Trophoblast cell (in vitro differentiated cells and primary cell): ENCODE data around the gene FHOD3.

Source experiments
- DNase-seq, 2 donors: peaks; one replicate each; pipeline ENCODE4 v3.0.0-alpha.2; 2016
- H2AFZ ChIP-seq: 2 replicates; pipeline ENCODE4 v1.6.1; 2013; ENCODE audit warnings: low read length, moderate library complexity, mild to moderate bottlenecking; ENCODE audit not compliant: insufficient read depth, poor library complexity
- H2AK5ac ChIP-seq: 2 replicates; pipeline ENCODE4 v1.6.1; 2013; ENCODE audit warnings: mild to moderate bottlenecking, low read length
- H2BK120ac ChIP-seq: 2 replicates; pipeline ENCODE4 v1.6.1; 2013; ENCODE audit warnings: low read length, mild to moderate bottlenecking, moderate library complexity; ENCODE audit not compliant: insufficient read depth, poor library complexity
- H2BK12ac ChIP-seq: 2 replicates; pipeline ENCODE4 v1.6.1; 2013; ENCODE audit warnings: mild to moderate bottlenecking, low read length, moderate library complexity
- H2BK5ac ChIP-seq: 2 replicates; pipeline ENCODE4 v1.6.1; 2013; ENCODE audit warnings: low read length, low read depth, moderate library complexity, mild to moderate bottlenecking; ENCODE audit not compliant: poor library complexity
- H3K14ac ChIP-seq: 2 replicates; pipeline ENCODE4 v1.6.1; 2013; ENCODE audit warnings: mild to moderate bottlenecking, low read length
- H3K18ac ChIP-seq: 2 replicates; pipeline ENCODE4 v1.6.1; 2013; ENCODE audit warnings: mild to moderate bottlenecking, low read length
- H3K23ac ChIP-seq: 2 replicates; pipeline ENCODE4 v1.6.1; 2013; ENCODE audit warnings: low read length
- H3K27ac ChIP-seq: 2 replicates; pipeline ENCODE4 v1.5.1; 2013; ENCODE audit warnings: low read depth, mild to moderate bottlenecking, inconsistent platforms, low read length, moderate library complexity
- H3K27me3 ChIP-seq: 2 replicates; pipeline ENCODE4 v1.6.1; 2013; ENCODE audit warnings: inconsistent platforms, mild to moderate bottlenecking, low read length, moderate library complexity; ENCODE audit not compliant: insufficient read depth
- H3K36me3 ChIP-seq, 2 experiments: 1 replicate in 1 of 2; 2 replicates in 1 of 2; pipeline ENCODE4 v1.6.1; 2013; ENCODE audit warnings: low read length in 2 of 2, mild to moderate bottlenecking in 2 of 2, moderate library complexity in 1 of 2; ENCODE audit not compliant: insufficient read depth in 2 of 2, control insufficient read depth in 1 of 2
- H3K4ac ChIP-seq: 2 replicates; pipeline ENCODE4 v1.6.1; 2013; ENCODE audit warnings: low read depth, mild to moderate bottlenecking, low read length, moderate library complexity
- H3K4me1 ChIP-seq, 2 experiments: 1 replicate in 1 of 2; 2 replicates in 1 of 2; pipeline ENCODE4 v1.6.1; 2013; ENCODE audit warnings: low read length in 2 of 2, mild to moderate bottlenecking in 2 of 2, moderate library complexity in 1 of 2; ENCODE audit not compliant: insufficient read depth in 2 of 2, control insufficient read depth in 1 of 2
- H3K4me2 ChIP-seq: 2 replicates; pipeline ENCODE4 v1.6.1; 2013; ENCODE audit warnings: inconsistent platforms, mild to moderate bottlenecking, low read length, moderate library complexity
- H3K4me3 ChIP-seq: 2 replicates; pipeline ENCODE4 v1.5.1; 2013; ENCODE audit warnings: mild to moderate bottlenecking, low read depth, low read length, inconsistent platforms
- H3K79me1 ChIP-seq: one replicate; pipeline ENCODE4 v1.6.1; 2013; ENCODE audit warnings: low read length
- H3K79me2 ChIP-seq: 2 replicates; pipeline ENCODE4 v1.6.1; 2013; ENCODE audit warnings: low read length, mild to moderate bottlenecking; ENCODE audit not compliant: control insufficient read depth, insufficient read depth, poor library complexity
- H3K9ac ChIP-seq: 2 replicates; pipeline ENCODE4 v1.6.1; 2013; ENCODE audit warnings: mild to moderate bottlenecking, low read length
- H3K9me3 ChIP-seq: 2 replicates; pipeline ENCODE4 v1.6.1; 2013; ENCODE audit warnings: low read depth, mild to moderate bottlenecking, control low read depth, inconsistent platforms, low read length; ENCODE audit not compliant: insufficient read depth
- H4K12ac ChIP-seq: 2 replicates; pipeline ENCODE4 v1.6.1; 2013; ENCODE audit warnings: low read depth, mild to moderate bottlenecking, low read length, moderate library complexity
- H4K8ac ChIP-seq: 2 replicates; pipeline ENCODE4 v1.6.1; 2013; ENCODE audit warnings: low read depth, mild to moderate bottlenecking, low read length, moderate library complexity
- H4K91ac ChIP-seq: one replicate; pipeline ENCODE4 v1.6.1; 2013; ENCODE audit warnings: low read depth, mild to moderate bottlenecking, low read length, moderate library complexity
- WGBS: extraction: QIAGEN DNeasy Blood & Tissue Kit; methylation state at CpG from one replicate; pipeline ENCODE4 v1.1.7; 2013; ENCODE audit warnings: missing lambda C conversion rate; ENCODE audit not compliant: insufficient read length, insufficient coverage; ENCODE audit errors: extremely low coverage; 5-methylcytosine and 5-hydroxymethylcytosine counted together

Gene FHOD3

GRCh38 chr18:36600548-36600947 lies 303.0 kb downstream of the FHOD3 start:
- no peak overlapping the region for H3K18ac ChIP-seq
- H3K4ac ChIP-seq: no peak overlapping the region
- H3K4me2 ChIP-seq: no peak overlapping the region
- H3K27me3 ChIP-seq: no peaks in the 10 kb centered on the region
- no peak overlapping the region for H3K4me3 ChIP-seq
- no peak overlapping the region for H2AFZ ChIP-seq
- H3K4me1 ChIP-seq: no peaks in the 10 kb centered on the region
- no peaks in the 10 kb centered on the region for H3K79me2 ChIP-seq
- H3K79me1 ChIP-seq: no peaks in the 10 kb centered on the region
- H2AK5ac ChIP-seq: no peak overlapping the region
- H4K8ac ChIP-seq: no peak overlapping the region
- no peak for DNase-seq
- H3K14ac ChIP-seq: no peak overlapping the region
- H4K91ac ChIP-seq: no peak overlapping the region
- no peaks in the 10 kb centered on the region for H3K9me3 ChIP-seq
- H4K12ac ChIP-seq: no peak overlapping the region
- peaks cover 4 to 19% of the 10 kb centered on the region in 2 experiments for H3K36me3 ChIP-seq
- no peak overlapping the region for H2BK12ac ChIP-seq
- H2BK5ac ChIP-seq: no peak overlapping the region
- H3K27ac ChIP-seq: no peak overlapping the region
- H2BK120ac ChIP-seq: no peak overlapping the region
- no CpG with 5 or more reads among the region's 3 CpGs for WGBS
- H3K23ac ChIP-seq: no peak overlapping the region
- H3K9ac ChIP-seq: no peak overlapping the region

GRCh38 chr18:36601316-36601715 lies 303.8 kb downstream of the FHOD3 start:
- H2BK5ac ChIP-seq: no peak overlapping the region
- no peak overlapping the region for H2AK5ac ChIP-seq
- H3K18ac ChIP-seq: no peak overlapping the region
- H3K27me3 ChIP-seq: no peaks in the 10 kb centered on the region
- no peak overlapping the region for H3K9ac ChIP-seq
- H2BK12ac ChIP-seq: no peak overlapping the region
- H3K4me3 ChIP-seq: no peak overlapping the region
- no peak overlapping the region for H3K4me2 ChIP-seq
- H3K4ac ChIP-seq: no peak overlapping the region
- H3K79me2 ChIP-seq: no peaks in the 10 kb centered on the region
- no peak overlapping the region for H2BK120ac ChIP-seq
- no peak overlapping the region for H4K8ac ChIP-seq
- no peak overlapping the region for H2AFZ ChIP-seq
- DNase-seq: peak in 1 of 2 donors; percentile 52
- H3K23ac ChIP-seq: no peak overlapping the region
- H4K91ac ChIP-seq: no peak overlapping the region
- no peaks in the 10 kb centered on the region for H3K79me1 ChIP-seq
- H3K27ac ChIP-seq: no peak overlapping the region
- no peaks in the 10 kb centered on the region for H3K4me1 ChIP-seq
- WGBS: no CpG with 5 or more reads among the region's 1 CpG
- no peak overlapping the region for H4K12ac ChIP-seq
- no peaks in the 10 kb centered on the region for H3K9me3 ChIP-seq
- no peak overlapping the region for H3K14ac ChIP-seq
- peaks cover 4 to 19% of the 10 kb centered on the region in 2 experiments for H3K36me3 ChIP-seq

- no peak overlapping the region for H2AFZ ChIP-seq
- no peaks in the 10 kb centered on the region for H3K27me3 ChIP-seq
- H3K36me3 ChIP-seq: peaks cover 7 to 12% of the 10 kb centered on the region in 2 experiments
- no peaks in the 10 kb centered on the region for H3K79me2 ChIP-seq
- peak in 1 of 2 donors; percentile 54 for DNase-seq
- no peak overlapping the region for H2BK5ac ChIP-seq
- no peak overlapping the region for H3K4me2 ChIP-seq
- H3K4me1 ChIP-seq: no peaks in the 10 kb centered on the region
- no peak overlapping the region for H3K4ac ChIP-seq
- H4K8ac ChIP-seq: no peak overlapping the region
- no peak overlapping the region for H2AK5ac ChIP-seq
- no peak overlapping the region for H2BK120ac ChIP-seq
- H3K79me1 ChIP-seq: no peaks in the 10 kb centered on the region
- no peak overlapping the region for H3K9ac ChIP-seq
- H3K27ac ChIP-seq: no peak overlapping the region
- no peak overlapping the region for H3K18ac ChIP-seq
- H3K14ac ChIP-seq: no peak overlapping the region
- no peak overlapping the region for H2BK12ac ChIP-seq
- no peak overlapping the region for H4K12ac ChIP-seq
- no CpG with 5 or more reads among the region's 2 CpGs for WGBS
- H3K9me3 ChIP-seq: no peaks in the 10 kb centered on the region
- H4K91ac ChIP-seq: no peak overlapping the region
- H3K23ac ChIP-seq: no peak overlapping the region
- no peak overlapping the region for H3K4me3 ChIP-seq
These were observed 304.6 kb downstream of the FHOD3 start for GRCh38 chr18:36602071-36602470.

- H3K4me3 ChIP-seq: no peak overlapping the region
- H3K9ac ChIP-seq: no peak overlapping the region
- H3K18ac ChIP-seq: no peak overlapping the region
- H3K4me1 ChIP-seq: no peaks in the 10 kb centered on the region
- no peak overlapping the region for H4K8ac ChIP-seq
- no peak overlapping the region for H2AK5ac ChIP-seq
- H3K27me3 ChIP-seq: no peaks in the 10 kb centered on the region
- H3K4ac ChIP-seq: no peak overlapping the region
- H3K79me2 ChIP-seq: no peaks in the 10 kb centered on the region
- H2BK12ac ChIP-seq: no peak overlapping the region
- H3K23ac ChIP-seq: no peak overlapping the region
- no peak overlapping the region for H4K12ac ChIP-seq
- H2BK120ac ChIP-seq: no peak overlapping the region
- H3K4me2 ChIP-seq: no peak overlapping the region
- no peaks in the 10 kb centered on the region for H3K9me3 ChIP-seq
- DNase-seq: peak; percentile 46 to 88
- no peak overlapping the region for H2AFZ ChIP-seq
- H3K79me1 ChIP-seq: no peaks in the 10 kb centered on the region
- H3K27ac ChIP-seq: no peak overlapping the region
- no peak overlapping the region for H4K91ac ChIP-seq
- peaks cover 7 to 12% of the 10 kb centered on the region in 2 experiments for H3K36me3 ChIP-seq
- no CpG with 5 or more reads among the region's 4 CpGs for WGBS
- H2BK5ac ChIP-seq: no peak overlapping the region
- no peak overlapping the region for H3K14ac ChIP-seq
These were observed 305.1 kb downstream of the FHOD3 start for GRCh38 chr18:36602620-36603019.
